H1 (cell line): ENCODE results near the gene EGLN3. TPM values are rescaled to one million over a fixed set of nuclear protein-coding genes. Genes with fewer than 3 reads are reported as not detected.

Experiments
- CTCF ChIA-PET: fragments of 300-600 bp; sonication (Branson Sonifier 250); formaldehyde crosslinking; loops from one replicate; lab custom pipeline; 2021; ENCODE audit not compliant: partially characterized antibody; lab: Charles Lee
- POLR2A ChIA-PET: fragments of 300-600 bp; sonication (Branson Sonifier 250); formaldehyde crosslinking; loops from one replicate; lab custom pipeline; 2021; ENCODE audit warnings: inconsistent platforms; ENCODE audit not compliant: partially characterized antibody; lab: Charles Lee
- DNase-seq, 2 experiments: peaks; one replicate each; pipeline versions ENCODE4 v3.0.0 to v3.0.0-alpha.2; 2010 to 2022; ENCODE audit warnings: low spot score in 2 of 2, low read depth in 1 of 2, mixed read lengths in 1 of 2
- FAIRE-seq: peaks from 2 replicates; lab custom pipeline; 2011; peaks lifted over from hg19 to GRCh38; lab: Jason Lieb, UNC
- H2AFZ ChIP-seq: 2 replicates; pipeline ENCODE4 v1.8.1; 2012; ENCODE audit warnings: low read length, inconsistent platforms
- H2AK5ac ChIP-seq: 2 replicates; pipeline ENCODE4 v1.6.1; 2013; ENCODE audit warnings: low read depth, low read length
- H2BK120ac ChIP-seq: replicated peaks from 2 replicates; pipeline ENCODE3; 2013; ENCODE audit warnings: low read depth, low read length, inconsistent platforms
- H2BK12ac ChIP-seq: 2 replicates; pipeline ENCODE4 v1.6.1; 2013; ENCODE audit warnings: low read depth, low read length
- H2BK15ac ChIP-seq: 2 replicates; pipeline ENCODE4 v1.6.1; 2013; ENCODE audit warnings: low read length
- H2BK20ac ChIP-seq: 2 replicates; pipeline ENCODE4 v1.6.1; 2013; ENCODE audit warnings: low read length
- H2BK5ac ChIP-seq: 2 replicates; pipeline ENCODE4 v1.6.1; 2013; ENCODE audit warnings: low read depth, low read length
- H3K14ac ChIP-seq: 2 replicates; pipeline ENCODE4 v1.6.1; 2013; ENCODE audit warnings: inconsistent platforms; ENCODE audit not compliant: insufficient read length
- H3K18ac ChIP-seq: 2 replicates; pipeline ENCODE4 v1.6.1; 2013; ENCODE audit warnings: low read length; ENCODE audit errors: extremely low read depth
- H3K23ac ChIP-seq: 2 replicates; pipeline ENCODE4 v1.6.1; 2013; ENCODE audit warnings: inconsistent platforms; ENCODE audit not compliant: insufficient read length
- H3K23me2 ChIP-seq: 2 replicates; pipeline ENCODE4 v1.6.1; 2013; ENCODE audit warnings: low read depth, low read length
- H3K27ac ChIP-seq: 2 replicates; pipeline ENCODE4 v1.6.1; 2011; ENCODE audit warnings: low read depth, low read length, inconsistent platforms
- H3K27me3 ChIP-seq, 4 experiments: replicated peaks in 1 of 4; 1 replicate in 1 of 4; 2 replicates in 3 of 4; pipeline versions ENCODE4 v1.6.1 to v1.8.1; 2011 to 2013; ENCODE audit warnings: low read length in 3 of 4, mild to moderate bottlenecking in 3 of 4, inconsistent platforms in 2 of 4, mixed read lengths in 2 of 4, moderate library complexity in 1 of 4; ENCODE audit not compliant: control insufficient read depth in 3 of 4, insufficient read depth in 3 of 4; ENCODE audit errors: extremely low read depth in 1 of 4
- H3K36me3 ChIP-seq, 4 experiments: 2 replicates each; pipeline versions ENCODE4 v1.6.1 to v1.8.1; 2011 to 2013; ENCODE audit warnings: mild to moderate bottlenecking in 4 of 4, low read length in 3 of 4, moderate library complexity in 2 of 4, control low read depth in 1 of 4, inconsistent platforms in 1 of 4; ENCODE audit not compliant: insufficient read depth in 4 of 4, control insufficient read depth in 2 of 4
- H3K4ac ChIP-seq: replicated peaks from 2 replicates; pipeline ENCODE3; 2013; ENCODE audit warnings: low read length, low read depth, mixed read lengths, inconsistent platforms; ENCODE audit not compliant: insufficient read length
- H3K4me1 ChIP-seq, 4 experiments: replicated peaks in 1 of 4; 1 replicate in 1 of 4; 2 replicates in 3 of 4; pipeline versions ENCODE4 v1.6.1 to v1.8.1; 2011 to 2013; ENCODE audit warnings: low read length in 3 of 4, inconsistent platforms in 2 of 4, mixed read lengths in 1 of 4; ENCODE audit not compliant: insufficient read depth in 4 of 4, control insufficient read depth in 3 of 4
- H3K4me2 ChIP-seq, 2 experiments: 2 replicates each; pipeline versions ENCODE4 v1.6.1 to v1.8.1; 2011 to 2013; ENCODE audit warnings: low read depth in 2 of 2, low read length in 2 of 2, control low read depth in 1 of 2, inconsistent platforms in 1 of 2, mild to moderate bottlenecking in 1 of 2; ENCODE audit not compliant: insufficient read depth in 1 of 2
- H3K4me3 ChIP-seq, 4 experiments: fragments of 200-600, 300-600 bp in 1 of 4; sonication (generic), shearing (Covaris generic), sonication (Bioruptor Twin) in 1 of 4; 2 replicates each; pipeline versions ENCODE4 v1.5.1 to v1.8.1; 2011 to 2016; ENCODE audit warnings: low read length in 4 of 4, low read depth in 3 of 4, control low read depth in 2 of 4, inconsistent platforms in 2 of 4, mild to moderate bottlenecking in 2 of 4, mixed read lengths in 1 of 4, moderate library complexity in 1 of 4; ENCODE audit not compliant: insufficient read depth in 2 of 4; ENCODE audit errors: extremely low read depth in 1 of 4
- H3K56ac ChIP-seq: replicated peaks from 2 replicates; pipeline ENCODE3; 2013; ENCODE audit warnings: low read depth, mild to moderate bottlenecking, mixed read lengths, low read length, inconsistent platforms; ENCODE audit not compliant: insufficient read length
- H3K79me1 ChIP-seq: 2 replicates; pipeline ENCODE4 v1.6.1; 2013; ENCODE audit warnings: low read depth, low read length, control low read depth
- H3K79me2 ChIP-seq, 2 experiments: 2 replicates each; pipeline versions ENCODE4 v1.6.1 to v1.8.1; 2012 to 2013; ENCODE audit warnings: low read length in 2 of 2, mild to moderate bottlenecking in 2 of 2, inconsistent platforms in 1 of 2; ENCODE audit not compliant: insufficient read depth in 2 of 2, control insufficient read depth in 1 of 2
- H3K9ac ChIP-seq, 4 experiments: replicated peaks in 1 of 4; 1 replicate in 1 of 4; 2 replicates in 3 of 4; pipeline versions ENCODE4 v1.6.1 to v1.8.1; 2011 to 2013; ENCODE audit warnings: low read depth in 3 of 4, low read length in 3 of 4, control low read depth in 2 of 4, mild to moderate bottlenecking in 2 of 4, moderate library complexity in 2 of 4, inconsistent platforms in 1 of 4; ENCODE audit errors: extremely low read depth in 1 of 4
- H3K9me3 ChIP-seq, 2 experiments: 2 replicates each; pipeline versions ENCODE4 v1.6.1 to v1.8.1; 2012 to 2013; ENCODE audit warnings: mild to moderate bottlenecking in 2 of 2, moderate library complexity in 2 of 2, control low read depth in 1 of 2, inconsistent platforms in 1 of 2, low read depth in 1 of 2, low read length in 1 of 2, mixed read lengths in 1 of 2; ENCODE audit not compliant: insufficient read depth in 2 of 2
- H4K20me1 ChIP-seq, 2 experiments: replicated peaks in 1 of 2; 2 replicates each; pipeline versions ENCODE3 to v1.8.1; 2011 to 2013; ENCODE audit warnings: inconsistent platforms in 2 of 2, low read length in 2 of 2, mild to moderate bottlenecking in 1 of 2; ENCODE audit not compliant: insufficient read depth in 2 of 2, control insufficient read depth in 1 of 2
- H4K5ac ChIP-seq: 2 replicates; pipeline ENCODE4 v1.6.1; 2013; ENCODE audit warnings: low read length, low read depth, mixed read lengths, inconsistent platforms; ENCODE audit not compliant: insufficient read length
- H4K8ac ChIP-seq: 2 replicates; pipeline ENCODE4 v1.8.0; 2013; ENCODE audit warnings: mild to moderate bottlenecking, moderate library complexity, low read length, inconsistent platforms; ENCODE audit not compliant: insufficient read depth; ENCODE audit errors: extremely low read depth
- H4K91ac ChIP-seq: replicated peaks from 2 replicates; pipeline ENCODE3; 2013; ENCODE audit warnings: low read length, mixed read lengths, inconsistent platforms; ENCODE audit not compliant: insufficient read length
- ATF3 ChIP-seq: IDR thresholded peaks from 2 replicates; pipeline ENCODE4 v1.6.1; 2011; ENCODE audit warnings: low read depth, mild to moderate bottlenecking, low read length; ENCODE audit not compliant: insufficient read depth
- CTBP2 ChIP-seq: IDR thresholded peaks from 2 replicates; pipeline ENCODE4 v1.7.0; 2011; ENCODE audit warnings: borderline replicate concordance, mild to moderate bottlenecking, moderate library complexity, mixed read lengths, low read length; ENCODE audit not compliant: insufficient read depth, insufficient read length
- CTCF ChIP-seq, 3 experiments: IDR thresholded peaks; 1 replicate in 2 of 3; 2 replicates in 1 of 3; pipeline versions ENCODE4 v1.5.1 to v1.6.1; 2011; ENCODE audit warnings: low read length in 3 of 3, mild to moderate bottlenecking in 3 of 3, inconsistent platforms in 2 of 3, low read depth in 1 of 3, moderate library complexity in 1 of 3; ENCODE audit not compliant: insufficient read depth in 1 of 3; ENCODE audit errors: control extremely low read depth in 1 of 3
- GABPA ChIP-seq: IDR thresholded peaks from 2 replicates; pipeline ENCODE4 v1.6.1; 2011; ENCODE audit warnings: mild to moderate bottlenecking, low read length, moderate library complexity, borderline replicate concordance; ENCODE audit not compliant: insufficient read depth
- GTF2F1 ChIP-seq: IDR thresholded peaks from 2 replicates; pipeline ENCODE4 v1.6.1; 2012; ENCODE audit warnings: low read depth, low read length, improper control_type of control experiment, borderline replicate concordance
- HDAC2 ChIP-seq, 2 experiments: fragments of 300-600 bp in 1 of 2; sonication (generic) in 1 of 2; IDR thresholded peaks; 2 replicates each; pipeline ENCODE4 v1.6.1; 2011 to 2012; ENCODE audit warnings: low read depth in 2 of 2, low read length in 2 of 2, mild to moderate bottlenecking in 2 of 2, moderate library complexity in 2 of 2, borderline replicate concordance in 1 of 2, inconsistent platforms in 1 of 2
- MAFK ChIP-seq: IDR thresholded peaks from 2 replicates; pipeline ENCODE4 v1.6.1; 2012; ENCODE audit warnings: low read depth, mild to moderate bottlenecking, improper control_type of control experiment, low read length
- POLR2AphosphoS5 ChIP-seq: IDR thresholded peaks from 2 replicates; pipeline ENCODE4 v1.6.1; 2011; ENCODE audit warnings: low read depth, low read length
- RFX5 ChIP-seq: IDR thresholded peaks from 2 replicates; pipeline ENCODE4 v1.6.1; 2011; ENCODE audit warnings: low read depth, low read length, improper control_type of control experiment, borderline replicate concordance
- RXRA ChIP-seq: IDR thresholded peaks from 2 replicates; pipeline ENCODE4 v1.6.1; 2011; ENCODE audit warnings: low read depth, mild to moderate bottlenecking, low read length, moderate library complexity; ENCODE audit not compliant: insufficient read depth
- SUZ12 ChIP-seq: fragments of 200-600 bp; sonication (generic); IDR thresholded peaks from 2 replicates; pipeline ENCODE4 v1.6.1; 2012; ENCODE audit warnings: mild to moderate bottlenecking, inconsistent platforms, low read length, moderate library complexity, mixed read lengths
- WGBS, 2 experiments: shearing (Covaris generic) in 1 of 2; methylation state at CpG; one replicate each; pipeline versions ENCODE4 v1.1.6 to v1.1.7; 2013 to 2015; ENCODE audit warnings: low lambda C conversion rate in 2 of 2, mixed read lengths in 2 of 2, inconsistent platforms in 1 of 2, low coverage in 1 of 2, missing lambda C conversion rate in 1 of 2; ENCODE audit not compliant: insufficient replicate concordance in 2 of 2, insufficient coverage in 1 of 2, insufficient read length in 1 of 2; ENCODE audit errors: extremely low coverage in 1 of 2, missing lambda C conversion rate in 1 of 2; 5-methylcytosine and 5-hydroxymethylcytosine counted together
- polyA plus RNA-seq, 7 experiments: library from polyadenylated mRNA; depleted of rRNA in 3 of 7; stranded (reverse) in 5 of 7; unstranded in 2 of 7; fragments of >200 nt in 5 of 7; fragments of 200-250 nt in 2 of 7; gene quantifications; 1 replicate in 5 of 7; 2 replicates in 1 of 7; 4 replicates in 1 of 7; pipeline versions ENCODE4 v1.2.1 to v1.2.3, GENCODE V29; 2011 to 2013; ENCODE audit warnings: missing spikeins in 2 of 7, mixed read lengths in 2 of 7
- total RNA-seq: library from RNA; stranded (reverse); fragmentation: NEBNext Ultra II Directional; extraction: Animal tissue kit (Norgen Biotek cat#: 25700); gene quantifications from 2 replicates; pipeline ENCODE4 v1.2.1, GENCODE V29; 2021

Gene EGLN3
- total and polyA plus RNA-seq, 2 of the 8 experiments (the other 6 are each of a cell fraction or from before 2014, with no cell fraction given): 10.6 to 27.3 TPM

- no peak overlapping the region for H2BK5ac ChIP-seq
- H4K20me1 ChIP-seq: no peaks in the 10 kb centered on the region
- no peak overlapping the region for H3K27ac ChIP-seq
- H2AK5ac ChIP-seq: no peak overlapping the region
- H3K9ac ChIP-seq: no peak overlapping the region
- 86% methylated on average over 1 of the region's 1 CpG; no CpG with 5 or more reads in 1 of the 2 experiments for WGBS, 2 experiments
- ChIA-PET CTCF (no interaction called here), POLR2A (no interaction called here)
- no peak overlapping the region for H3K4me3 ChIP-seq
- no peak overlapping the region for H2BK20ac ChIP-seq
- H3K56ac ChIP-seq: no peak overlapping the region
- no peak overlapping the region for H4K8ac ChIP-seq
- no peak overlapping the region for H3K18ac ChIP-seq
- H2BK120ac ChIP-seq: no peak overlapping the region
- no peak overlapping the region for H2BK15ac ChIP-seq
- no peak overlapping the region for H3K4ac ChIP-seq
- no peak overlapping the region for H2AFZ ChIP-seq
- no peaks in the 10 kb centered on the region; the same call in 1 of the 2 replicates for H3K23me2 ChIP-seq
- no peak overlapping the region for H3K4me2 ChIP-seq
- H2BK12ac ChIP-seq: no peak overlapping the region
- H3K9me3 ChIP-seq: no peaks in the 10 kb centered on the region
- H4K91ac ChIP-seq: no peak overlapping the region
- no peak overlapping the region for H3K14ac ChIP-seq
- H3K79me1 ChIP-seq: no peaks in the 10 kb centered on the region
- no peaks in the 10 kb centered on the region for H3K4me1 ChIP-seq
- DNase-seq (no peak), FAIRE-seq (no peak)
- H3K79me2 ChIP-seq: no peaks in the 10 kb centered on the region
- no peak overlapping the region for H4K5ac ChIP-seq
- no peaks in the 10 kb centered on the region for H3K27me3 ChIP-seq
- H3K23ac ChIP-seq: no peak overlapping the region
- H3K36me3 ChIP-seq: no peaks in the 10 kb centered on the region
- TF ChIP-seq HDAC2 (IDR thresholded peaks at IDR 0.05; ENCODE audit: borderline replicate concordance in 1 of 2, low read depth in 2 of 2, low read length in 2 of 2) (no peak), SUZ12 (no peak), RFX5 (no peak), GTF2F1 (no peak), GABPA (no peak), RXRA (no peak), MAFK (no peak), CTCF (IDR thresholded peaks at IDR 0.05; ENCODE audit: control extremely low read depth in 1 of 3, insufficient read depth in 1 of 3, low read depth in 1 of 3, low read length in 3 of 3) (no peak), POLR2AphosphoS5 (no peak), CTBP2 (no peak), ATF3 (no peak)
Measured at GRCh38 chr14:33894339-33894738, 56.5 kb downstream of the EGLN3 start.
